Measurements from ENCODE around the gene OTOG. TPM values are rescaled to one million over a fixed set of nuclear protein-coding genes. Genes with fewer than 3 reads are reported as not detected.

Gene OTOG
- total and polyA plus RNA-seq, 2 donors (not counting 3 experiments of a cell fraction or from before 2014, with no cell fraction given): not detected

DNA sequence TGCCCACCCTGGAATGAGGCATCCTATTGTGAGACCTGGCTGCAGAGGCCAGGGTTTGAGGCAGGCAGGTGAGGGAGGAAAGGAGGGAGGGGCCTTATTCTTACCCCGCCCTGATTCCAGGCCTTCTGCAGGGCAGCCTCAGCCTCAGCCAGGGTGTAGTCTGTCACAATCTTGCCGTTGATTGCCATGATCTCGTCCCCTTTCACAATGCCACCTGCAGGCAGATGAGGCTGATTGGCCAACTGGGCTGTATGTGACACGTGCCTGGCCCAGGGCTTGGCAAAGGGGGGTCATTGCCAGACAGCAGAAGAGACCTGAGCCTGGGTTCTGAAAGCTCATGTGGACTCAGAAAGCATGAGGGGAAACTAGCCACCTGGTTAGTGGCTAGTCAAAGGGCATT is 49.0 kb upstream of the OTOG start:
- Histone ChIP-seq H3K9me3 (replicated peaks; ENCODE audit: control insufficient read depth, insufficient read depth, low read length) (no peaks in the 10 kb centered on the region), H3K4me1 (ENCODE audit: control insufficient read depth, extremely low read depth, insufficient read depth, low read length) (no peaks in the 10 kb centered on the region), H3K36me3 (ENCODE audit: control insufficient read depth in 2 of 2, extremely low read depth in 1 of 2, insufficient read depth in 2 of 2, low read length in 2 of 2) (no peaks in the 10 kb centered on the region), H3K27me3 (ENCODE audit: control insufficient read depth in 2 of 2, insufficient read depth in 2 of 2, low read length in 2 of 2) (peaks cover 0 to 2% of the 10 kb centered on the region in 2 experiments), H4K20me1 (replicated peaks; ENCODE audit: control insufficient read depth, extremely low read depth, insufficient read depth, low read length) (no peaks in the 10 kb centered on the region), H3K9me1 (replicated peaks; ENCODE audit: control insufficient read depth, extremely low read depth, insufficient read depth, low read length) (no peaks in the 10 kb centered on the region), H2AFZ (ENCODE audit: low read depth, low read length) (no peak overlapping the region), H3K79me2 (ENCODE audit: control insufficient read depth, insufficient read depth, low read length) (no peaks in the 10 kb centered on the region), H3K27ac (ENCODE audit: insufficient read depth, low read depth, low read length) (no peak overlapping the region), H3K9ac (replicated peaks; ENCODE audit: extremely low read depth, insufficient read depth, low read length) (no peak overlapping the region), H3K4me3 (replicated peaks in 1 of 3; ENCODE audit: insufficient read depth in 1 of 3, low read depth in 1 of 3, low read length in 3 of 3) (no peak overlapping the region), H3K4me2 (ENCODE audit: insufficient read depth, low read length) (no peak overlapping the region)
- BruUV-seq (replicated peaks): no TSS peak
- TF ChIP-seq POLR2A (IDR thresholded peaks at IDR 0.05; ENCODE audit: low read depth, low read length) (no peak), EZH2 (IDR thresholded peaks at IDR 0.05; ENCODE audit: borderline replicate concordance, low read depth, low read length, severe bottlenecking) (no peak), POLR2AphosphoS5 (IDR thresholded peaks at IDR 0.05; ENCODE audit: insufficient read depth, low read depth, low read length) (no peak), MYC (IDR thresholded peaks at IDR 0.05; ENCODE audit: low read depth, low read length) (no peak), MAX (IDR thresholded peaks at IDR 0.05; ENCODE audit: insufficient read depth, insufficient read length) (no peak), FOS (IDR thresholded peaks at IDR 0.05; ENCODE audit: borderline replicate concordance, insufficient read depth, low read length) (no peak), GATA2 (IDR thresholded peaks at IDR 0.05; ENCODE audit: insufficient read depth, insufficient read length, low read depth, low read length) (no peak), JUN (IDR thresholded peaks at IDR 0.05; ENCODE audit: borderline replicate concordance, insufficient read depth, insufficient read length, low read depth) (no peak)
- TF ChIP-seq, protein P1, sequence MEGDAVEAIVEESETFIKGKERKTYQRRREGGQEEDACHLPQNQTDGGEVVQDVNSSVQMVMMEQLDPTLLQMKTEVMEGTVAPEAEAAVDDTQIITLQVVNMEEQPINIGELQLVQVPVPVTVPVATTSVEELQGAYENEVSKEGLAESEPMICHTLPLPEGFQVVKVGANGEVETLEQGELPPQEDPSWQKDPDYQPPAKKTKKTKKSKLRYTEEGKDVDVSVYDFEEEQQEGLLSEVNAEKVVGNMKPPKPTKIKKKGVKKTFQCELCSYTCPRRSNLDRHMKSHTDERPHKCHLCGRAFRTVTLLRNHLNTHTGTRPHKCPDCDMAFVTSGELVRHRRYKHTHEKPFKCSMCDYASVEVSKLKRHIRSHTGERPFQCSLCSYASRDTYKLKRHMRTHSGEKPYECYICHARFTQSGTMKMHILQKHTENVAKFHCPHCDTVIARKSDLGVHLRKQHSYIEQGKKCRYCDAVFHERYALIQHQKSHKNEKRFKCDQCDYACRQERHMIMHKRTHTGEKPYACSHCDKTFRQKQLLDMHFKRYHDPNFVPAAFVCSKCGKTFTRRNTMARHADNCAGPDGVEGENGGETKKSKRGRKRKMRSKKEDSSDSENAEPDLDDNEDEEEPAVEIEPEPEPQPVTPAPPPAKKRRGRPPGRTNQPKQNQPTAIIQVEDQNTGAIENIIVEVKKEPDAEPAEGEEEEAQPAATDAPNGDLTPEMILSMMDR (IDR thresholded peaks at IDR 0.05; ENCODE audit: extremely low read depth in 1 of 2, insufficient read depth in 1 of 2, low read depth in 1 of 2, low read length in 2 of 2): no peak
- dilution Hi-C loops (cut with MboI; ENCODE audit: extremely low pct_ligation_motif_present, low sequenced_read_pairs) (no loop called here), intact Hi-C loops (cut with micrococcal nuclease) (no loop called here)
- FAIRE-seq: no peak
- ChIA-PET CTCF (interaction anchor here (0.9 to 4.0 kb wide), 8 partner anchors 10 to 114 kb away, joined by 3 to 21 read pairs (median 4); partner anchors contain the start of gene KCNJ11), POLR2A (no interaction called here)
- DNase-seq (ENCODE audit: low read depth, low spot score): no peak

Measured in endothelial cell of umbilical vein (primary cell).